ENCODE data around the gene CGB7.

DNA sequence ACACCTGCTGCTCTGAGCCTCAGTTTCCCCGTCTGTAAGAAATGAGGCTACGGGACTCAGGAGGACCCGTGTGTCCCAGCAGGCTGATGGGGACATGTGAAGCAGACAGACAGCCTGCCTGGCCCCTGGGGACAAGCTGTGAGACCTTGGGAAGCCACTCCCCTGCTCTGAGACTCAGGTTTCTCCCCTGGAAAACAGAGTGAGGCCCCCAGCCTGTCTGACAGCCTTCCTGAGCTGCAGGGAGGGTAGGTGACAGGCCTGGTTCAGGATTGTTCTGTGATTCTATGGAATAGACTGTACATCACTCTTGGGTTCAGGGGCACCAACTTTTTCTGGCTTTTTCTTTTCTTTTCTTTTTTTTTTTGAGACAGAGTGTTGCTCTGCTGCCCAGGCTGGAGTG, 10.0 kb upstream of the CGB7 start:
- TF ChIP-seq, protein P1, sequence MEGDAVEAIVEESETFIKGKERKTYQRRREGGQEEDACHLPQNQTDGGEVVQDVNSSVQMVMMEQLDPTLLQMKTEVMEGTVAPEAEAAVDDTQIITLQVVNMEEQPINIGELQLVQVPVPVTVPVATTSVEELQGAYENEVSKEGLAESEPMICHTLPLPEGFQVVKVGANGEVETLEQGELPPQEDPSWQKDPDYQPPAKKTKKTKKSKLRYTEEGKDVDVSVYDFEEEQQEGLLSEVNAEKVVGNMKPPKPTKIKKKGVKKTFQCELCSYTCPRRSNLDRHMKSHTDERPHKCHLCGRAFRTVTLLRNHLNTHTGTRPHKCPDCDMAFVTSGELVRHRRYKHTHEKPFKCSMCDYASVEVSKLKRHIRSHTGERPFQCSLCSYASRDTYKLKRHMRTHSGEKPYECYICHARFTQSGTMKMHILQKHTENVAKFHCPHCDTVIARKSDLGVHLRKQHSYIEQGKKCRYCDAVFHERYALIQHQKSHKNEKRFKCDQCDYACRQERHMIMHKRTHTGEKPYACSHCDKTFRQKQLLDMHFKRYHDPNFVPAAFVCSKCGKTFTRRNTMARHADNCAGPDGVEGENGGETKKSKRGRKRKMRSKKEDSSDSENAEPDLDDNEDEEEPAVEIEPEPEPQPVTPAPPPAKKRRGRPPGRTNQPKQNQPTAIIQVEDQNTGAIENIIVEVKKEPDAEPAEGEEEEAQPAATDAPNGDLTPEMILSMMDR (IDR thresholded peaks at IDR 0.05): no peak
- TF ChIP-seq POLR2AphosphoS5 (IDR thresholded peaks at IDR 0.05; ENCODE audit: low read depth, low read length): no peak
- TF ChIP-seq TCF7L2 (IDR thresholded peaks at IDR 0.05; ENCODE audit: low read depth, low read length): no peak
- TF ChIP-seq, protein P2, sequence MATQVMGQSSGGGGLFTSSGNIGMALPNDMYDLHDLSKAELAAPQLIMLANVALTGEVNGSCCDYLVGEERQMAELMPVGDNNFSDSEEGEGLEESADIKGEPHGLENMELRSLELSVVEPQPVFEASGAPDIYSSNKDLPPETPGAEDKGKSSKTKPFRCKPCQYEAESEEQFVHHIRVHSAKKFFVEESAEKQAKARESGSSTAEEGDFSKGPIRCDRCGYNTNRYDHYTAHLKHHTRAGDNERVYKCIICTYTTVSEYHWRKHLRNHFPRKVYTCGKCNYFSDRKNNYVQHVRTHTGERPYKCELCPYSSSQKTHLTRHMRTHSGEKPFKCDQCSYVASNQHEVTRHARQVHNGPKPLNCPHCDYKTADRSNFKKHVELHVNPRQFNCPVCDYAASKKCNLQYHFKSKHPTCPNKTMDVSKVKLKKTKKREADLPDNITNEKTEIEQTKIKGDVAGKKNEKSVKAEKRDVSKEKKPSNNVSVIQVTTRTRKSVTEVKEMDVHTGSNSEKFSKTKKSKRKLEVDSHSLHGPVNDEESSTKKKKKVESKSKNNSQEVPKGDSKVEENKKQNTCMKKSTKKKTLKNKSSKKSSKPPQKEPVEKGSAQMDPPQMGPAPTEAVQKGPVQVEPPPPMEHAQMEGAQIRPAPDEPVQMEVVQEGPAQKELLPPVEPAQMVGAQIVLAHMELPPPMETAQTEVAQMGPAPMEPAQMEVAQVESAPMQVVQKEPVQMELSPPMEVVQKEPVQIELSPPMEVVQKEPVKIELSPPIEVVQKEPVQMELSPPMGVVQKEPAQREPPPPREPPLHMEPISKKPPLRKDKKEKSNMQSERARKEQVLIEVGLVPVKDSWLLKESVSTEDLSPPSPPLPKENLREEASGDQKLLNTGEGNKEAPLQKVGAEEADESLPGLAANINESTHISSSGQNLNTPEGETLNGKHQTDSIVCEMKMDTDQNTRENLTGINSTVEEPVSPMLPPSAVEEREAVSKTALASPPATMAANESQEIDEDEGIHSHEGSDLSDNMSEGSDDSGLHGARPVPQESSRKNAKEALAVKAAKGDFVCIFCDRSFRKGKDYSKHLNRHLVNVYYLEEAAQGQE (IDR thresholded peaks at IDR 0.05; ENCODE audit: insufficient read depth in 1 of 2, low read depth in 2 of 2, low read length in 1 of 2): no peak
- no peak for TF ChIP-seq SIN3A (IDR thresholded peaks at IDR 0.05; ENCODE audit: borderline replicate concordance, insufficient read depth, low read depth, low read length)
